Ascending aorta (tissue), 2 donors: ENCODE results near the gene SNRPA1. TPM values are rescaled to one million over a fixed set of nuclear protein-coding genes. Genes with fewer than 3 reads are reported as not detected.
A peak's percentile ranks its signal among the peaks of the same experiment; 100 is the strongest.

Experiments used
- DNase-seq, 2 donors: peaks; one replicate each; pipeline ENCODE4 v3.0.0-alpha.2; 2019; ENCODE audit warnings: low spot score in 2 of 2
- H3K27ac ChIP-seq, 2 donors: fragments of 200-600 bp; sonication (generic); one replicate each; pipeline ENCODE4 v1.5.1; 2016 to 2017; ENCODE audit warnings: mild to moderate bottlenecking in 1 of 2
- H3K27me3 ChIP-seq: fragments of 200-600 bp; sonication (generic); one replicate; pipeline ENCODE4 v1.5.1; 2017
- H3K36me3 ChIP-seq, 2 donors: fragments of 200-600 bp; sonication (generic); one replicate each; pipeline ENCODE4 v1.5.1; 2016
- H3K4me1 ChIP-seq, 2 donors: fragments of 200-600 bp; sonication (generic); one replicate each; pipeline ENCODE4 v1.5.1; 2016 to 2017; ENCODE audit warnings: mild to moderate bottlenecking in 1 of 2
- H3K4me3 ChIP-seq, 2 donors: fragments of 200-600 bp; sonication (generic); one replicate each; pipeline ENCODE4 v1.5.1; 2016 to 2017; ENCODE audit warnings: mild to moderate bottlenecking in 1 of 2
- H3K9me3 ChIP-seq, 2 donors: fragments of 200-600 bp; sonication (generic); one replicate each; pipeline ENCODE4 v1.5.1; 2016
- CTCF ChIP-seq, 3 experiments: fragments of 200-600 bp in 2 of 3; fragments of 450-650 bp in 1 of 3; sonication (generic) in 2 of 3; IDR thresholded peaks; one replicate each; pipeline ENCODE4 v1.5.1; 2016 to 2019; ENCODE audit warnings: antibody characterized with exemption in 3 of 3, mild to moderate bottlenecking in 1 of 3, moderate library complexity in 1 of 3
- intact Hi-C: fragments of 100-400 bp; cut with DNase I; formaldehyde crosslinking; loops from one replicate; pipeline ENCODE4 v1.15.1; 2023
- total RNA-seq: library from RNA; depleted of rRNA; stranded (reverse); fragments of >200 nt; gene quantifications from one replicate; pipeline ENCODE4 v1.1.0, GENCODE V29; 2016

The SNRPA1 gene
- total RNA-seq, 1 donor from 2014 or later: 17.8 TPM

GRCh38 chr15:101317336-101317872 lies 22.4 kb upstream of the SNRPA1 start:
- Histone ChIP-seq H3K9me3 (no peaks in the 10 kb centered on the region), H3K4me1 (no peaks in the 10 kb centered on the region), H3K27me3 (no peaks in the 10 kb centered on the region), H3K4me3 (no peak overlapping the region), H3K36me3 (no peaks in the 10 kb centered on the region), H3K27ac (no peak overlapping the region)
- intact Hi-C loops: no loop called here
- no peak for DNase-seq
- TF ChIP-seq CTCF (IDR thresholded peaks at IDR 0.05): no peak

GRCh38 chr15:101316529-101316928 lies 21.5 kb upstream of the SNRPA1 start:
- no peak for TF ChIP-seq CTCF (IDR thresholded peaks at IDR 0.05)
- DNase-seq: no peak
- Histone ChIP-seq H3K27me3 (no peaks in the 10 kb centered on the region), H3K36me3 (no peaks in the 10 kb centered on the region), H3K9me3 (no peaks in the 10 kb centered on the region), H3K4me1 (no peaks in the 10 kb centered on the region), H3K4me3 (no peak overlapping the region), H3K27ac (no peak overlapping the region)
- intact Hi-C loops: no loop called here

GRCh38 chr15:101315736-101316135 lies 20.7 kb upstream of the SNRPA1 start:
- intact Hi-C loops: no loop called here

GRCh38 chr15:101314336-101315125 lies 19.5 kb upstream of the SNRPA1 start:
- no peaks in the 10 kb centered on the region for H3K9me3 ChIP-seq
- no peaks in the 10 kb centered on the region for H3K36me3 ChIP-seq
- no peaks in the 10 kb centered on the region for H3K27me3 ChIP-seq
- no peak overlapping the region for H3K4me3 ChIP-seq
- peak in 1 of 2 donors; percentile 42 for DNase-seq
- TF ChIP-seq CTCF (IDR thresholded peaks at IDR 0.05): no peak
- H3K4me1 ChIP-seq: no peaks in the 10 kb centered on the region
- H3K27ac ChIP-seq: no peak overlapping the region
- intact Hi-C loops: no loop called here

More at GRCh38 chr15:101315736-101316135, 20.7 kb upstream of the SNRPA1 start:
- Histone ChIP-seq H3K9me3 (no peaks in the 10 kb centered on the region), H3K4me3 (no peak overlapping the region), H3K36me3 (no peaks in the 10 kb centered on the region), H3K27ac (no peak overlapping the region), H3K27me3 (no peaks in the 10 kb centered on the region), H3K4me1 (no peaks in the 10 kb centered on the region)
- TF ChIP-seq CTCF (IDR thresholded peaks at IDR 0.05): no peak
- peak in 1 of 2 donors; percentile 42 for DNase-seq

- no peak for TF ChIP-seq CTCF (IDR thresholded peaks at IDR 0.05)
- H3K4me3 ChIP-seq: no peak overlapping the region
- no peaks in the 10 kb centered on the region for H3K27me3 ChIP-seq
- no peaks in the 10 kb centered on the region for H3K4me1 ChIP-seq
- H3K36me3 ChIP-seq: no peaks in the 10 kb centered on the region
- no peak overlapping the region for H3K27ac ChIP-seq
- peak in 1 of 2 donors; percentile 49 for DNase-seq
- H3K9me3 ChIP-seq: no peaks in the 10 kb centered on the region
- intact Hi-C loops: no loop called here
Measured at GRCh38 chr15:101313041-101313761, 18.2 kb upstream of the SNRPA1 start.
